Pancreas (tissue), 10 donors: ENCODE data around the gene CACNA1E. TPM values are rescaled to one million over a fixed set of nuclear protein-coding genes. Genes with fewer than 3 reads are reported as not detected.

Source experiments
- ATAC-seq, 4 donors: fragments of 200-7000 bp; cut with Tn5 transposase; one replicate each; pipeline versions ENCODE4 v1.8.0 to v1.9.1; 2020; ENCODE audit warnings: mild to moderate bottlenecking in 4 of 4, moderate library complexity in 4 of 4
- DNase-seq, 6 donors: peaks; one replicate each; pipeline ENCODE4 v3.0.0-alpha.2; 2020
- FAIRE-seq: peaks from 2 replicates; lab custom pipeline; 2012; peaks lifted over from hg19 to GRCh38; lab: Jason Lieb, UNC
- H3K27ac ChIP-seq, 4 donors: fragments of 200-600 bp; sonication (generic); 1 replicate in 3 of 4; 2 replicates in 1 of 4; pipeline versions ENCODE4 v1.5.0 to v1.8.0; 2020
- H3K27me3 ChIP-seq, 4 donors: fragments of 200-600 bp; one replicate each; pipeline ENCODE4 v1.8.0; 2021
- H3K36me3 ChIP-seq, 3 donors: fragments of 200-600 bp; sonication (generic) in 1 of 3; one replicate each; pipeline versions ENCODE4 v1.5.0 to v1.8.0; 2020 to 2021
- H3K4me1 ChIP-seq, 3 donors: fragments of 200-600 bp; one replicate each; pipeline ENCODE4 v1.8.0; 2021
- H3K4me3 ChIP-seq, 4 donors: fragments of 200-600 bp; sonication (generic) in 2 of 4; one replicate each; pipeline versions ENCODE4 v1.5.0 to v1.8.0; 2020 to 2021
- H3K9me3 ChIP-seq, 4 donors: fragments of 200-600 bp; one replicate each; pipeline ENCODE4 v1.8.0; 2021
- CTCF ChIP-seq, 4 donors: fragments of 200-600 bp; sonication (generic) in 3 of 4; IDR thresholded peaks; one replicate each; pipeline versions ENCODE4 v1.5.0 to v1.8.0; 2021; ENCODE audit warnings: antibody characterized with exemption in 4 of 4
- WGBS, 2 donors: extraction: QIAGEN DNeasy Blood & Tissue Kit; methylation state at CpG; one replicate each; pipeline ENCODE4 v1.1.7; 2013; 5-methylcytosine and 5-hydroxymethylcytosine counted together
- intact Hi-C, 3 donors: fragments of 100-400 bp; cut with DNase I; formaldehyde crosslinking; loops; one replicate each; pipeline versions ENCODE4 v1.11.1 to v1.14.2; 2022
- polyA plus RNA-seq, 2 donors: library from polyadenylated mRNA; stranded (reverse); fragments of 200-250 nt; gene quantifications; one replicate each; pipeline ENCODE4 v1.2.3, GENCODE V29; 2013
- total RNA-seq, 6 donors: library from RNA; stranded (reverse); fragmentation: NEBNext Ultra II Directional in 4 of 6; extraction: Animal tissue kit (Norgen Biotek cat#: 25700) in 4 of 6; gene quantifications; one replicate each; pipeline versions ENCODE4 v1.2.1 to v1.2.4, GENCODE V29; 2021 to 2023
- donor health status: healthy with polysubstance abuse.
- donor health status: DM: no; HTN: no; CAD: no; lungs with moderate emphysema.
- donor health status: DM: no; HTN: no; CAD: no.
- donor health status: control.
- donor health status: control.
- donor health status: Bipolar disorder and iron deficiency.
- donor health status: DM: yes; HTN: yes; CAD: no.
- donor health status: DM: no; HTN: no; CAD: no.
- donor health status: DM: no; HTN: no; CAD: no.
- donor health status: DM: yes; HTN: yes; CAD: no.

The CACNA1E gene
- total and polyA plus RNA-seq, 8 donors = 0.02 to 0.12 (median 0.07) TPM; not detected in 2

GRCh38 chr1:181637998-181638397, 154.7 kb downstream of the CACNA1E start:
- no peak overlapping the region for H3K4me3 ChIP-seq
- no peak overlapping the region for H3K27ac ChIP-seq
- DNase-seq (no peak), FAIRE-seq (no peak), ATAC-seq (no peak)
- H3K27me3 ChIP-seq = no peaks in the 10 kb centered on the region
- H3K4me1 ChIP-seq = no peaks in the 10 kb centered on the region
- intact Hi-C loops = no loop called here
- H3K36me3 ChIP-seq = no peaks in the 10 kb centered on the region
- TF ChIP-seq CTCF (IDR thresholded peaks at IDR 0.05) = no peak
- no peaks in the 10 kb centered on the region for H3K9me3 ChIP-seq

- H3K4me3 ChIP-seq = no peak overlapping the region
- H3K4me1 ChIP-seq = no peaks in the 10 kb centered on the region
- TF ChIP-seq CTCF (IDR thresholded peaks at IDR 0.05) = no peak
- no peak for DNase-seq
- no peak for ATAC-seq
- 62 to 65% methylated on average over 3 of the region's 3 CpGs for WGBS, 2 donors
- H3K36me3 ChIP-seq = no peaks in the 10 kb centered on the region
- no peaks in the 10 kb centered on the region for H3K27me3 ChIP-seq
- no peak overlapping the region for H3K27ac ChIP-seq
- intact Hi-C loops = no loop called here
- no peaks in the 10 kb centered on the region for H3K9me3 ChIP-seq
- no peak for FAIRE-seq
Measured at GRCh38 chr1:181640956-181641355, 157.6 kb downstream of the CACNA1E start.

GRCh38 chr1:181643631-181644030, 160.3 kb downstream of the CACNA1E start:
- FAIRE-seq = no peak

GRCh38 chr1:181645171-181645570, 161.9 kb downstream of the CACNA1E start:
- WGBS, 2 donors = 57 to 75% methylated on average over 5 of the region's 5 CpGs

More at GRCh38 chr1:181643631-181644030, 160.3 kb downstream of the CACNA1E start:
- no peak overlapping the region for H3K4me3 ChIP-seq
- H3K9me3 ChIP-seq = no peaks in the 10 kb centered on the region
- no peak overlapping the region for H3K27ac ChIP-seq
- WGBS, 2 donors = 42 to 64% methylated on average over 3 of the region's 3 CpGs
- no peak for TF ChIP-seq CTCF (IDR thresholded peaks at IDR 0.05)
- no peaks in the 10 kb centered on the region for H3K36me3 ChIP-seq
- H3K27me3 ChIP-seq = no peaks in the 10 kb centered on the region
- intact Hi-C loops = no loop called here
- H3K4me1 ChIP-seq = no peaks in the 10 kb centered on the region
- DNase-seq (no peak), ATAC-seq (no peak)

More at GRCh38 chr1:181645171-181645570, 161.9 kb downstream of the CACNA1E start:
- ATAC-seq (no peak), DNase-seq (no peak), FAIRE-seq (no peak)
- Histone ChIP-seq H3K36me3 (no peaks in the 10 kb centered on the region), H3K27me3 (no peaks in the 10 kb centered on the region), H3K9me3 (no peaks in the 10 kb centered on the region), H3K27ac (no peak overlapping the region), H3K4me3 (no peak overlapping the region), H3K4me1 (no peaks in the 10 kb centered on the region)
- intact Hi-C loops = no loop called here
- no peak for TF ChIP-seq CTCF (IDR thresholded peaks at IDR 0.05)
